AG09309 (cell line): ENCODE data around the gene CYFIP2.

Source experiments
- DNase-seq: peaks from one replicate; pipeline ENCODE4 v3.0.0-alpha.2; 2010; ENCODE audit warnings: low read depth
- H3K4me3 ChIP-seq: 2 replicates; pipeline ENCODE4 v1.5.1; 2011; ENCODE audit warnings: mild to moderate bottlenecking, low read depth, low read length, moderate library complexity; ENCODE audit not compliant: control insufficient read depth
- TF ChIP-seq, protein P1 (sequence below): IDR thresholded peaks from 2 replicates; pipeline ENCODE4 v1.5.1; 2011; ENCODE audit warnings: mild to moderate bottlenecking, low read depth, low read length, inconsistent platforms; ENCODE audit not compliant: insufficient read depth, control insufficient read depth; ENCODE audit errors: missing control alignments

The CYFIP2 gene

DNA sequence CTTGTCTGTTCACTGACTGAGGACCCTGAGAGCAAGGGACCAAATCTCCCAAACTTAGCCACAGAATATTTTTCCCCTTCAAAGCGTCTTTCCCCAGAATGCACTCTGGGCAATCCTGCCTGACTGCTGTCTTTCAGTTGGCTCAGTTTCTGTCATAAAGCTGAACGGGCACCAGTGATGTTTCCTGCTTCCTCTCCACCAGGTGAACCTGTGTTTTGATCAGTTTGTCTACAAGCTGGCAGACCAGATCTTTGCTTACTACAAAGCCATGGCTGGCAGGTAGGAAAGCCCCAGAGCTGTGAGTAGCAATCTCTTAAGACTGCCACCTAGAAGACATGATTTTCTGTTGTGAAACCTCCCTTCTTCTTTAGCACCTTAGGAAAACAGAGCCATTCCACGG is 61.8 kb downstream of the CYFIP2 start:
- no peak overlapping the region for H3K4me3 ChIP-seq
- DNase-seq: no peak
- TF ChIP-seq, protein P1, sequence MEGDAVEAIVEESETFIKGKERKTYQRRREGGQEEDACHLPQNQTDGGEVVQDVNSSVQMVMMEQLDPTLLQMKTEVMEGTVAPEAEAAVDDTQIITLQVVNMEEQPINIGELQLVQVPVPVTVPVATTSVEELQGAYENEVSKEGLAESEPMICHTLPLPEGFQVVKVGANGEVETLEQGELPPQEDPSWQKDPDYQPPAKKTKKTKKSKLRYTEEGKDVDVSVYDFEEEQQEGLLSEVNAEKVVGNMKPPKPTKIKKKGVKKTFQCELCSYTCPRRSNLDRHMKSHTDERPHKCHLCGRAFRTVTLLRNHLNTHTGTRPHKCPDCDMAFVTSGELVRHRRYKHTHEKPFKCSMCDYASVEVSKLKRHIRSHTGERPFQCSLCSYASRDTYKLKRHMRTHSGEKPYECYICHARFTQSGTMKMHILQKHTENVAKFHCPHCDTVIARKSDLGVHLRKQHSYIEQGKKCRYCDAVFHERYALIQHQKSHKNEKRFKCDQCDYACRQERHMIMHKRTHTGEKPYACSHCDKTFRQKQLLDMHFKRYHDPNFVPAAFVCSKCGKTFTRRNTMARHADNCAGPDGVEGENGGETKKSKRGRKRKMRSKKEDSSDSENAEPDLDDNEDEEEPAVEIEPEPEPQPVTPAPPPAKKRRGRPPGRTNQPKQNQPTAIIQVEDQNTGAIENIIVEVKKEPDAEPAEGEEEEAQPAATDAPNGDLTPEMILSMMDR: no peak

DNA sequence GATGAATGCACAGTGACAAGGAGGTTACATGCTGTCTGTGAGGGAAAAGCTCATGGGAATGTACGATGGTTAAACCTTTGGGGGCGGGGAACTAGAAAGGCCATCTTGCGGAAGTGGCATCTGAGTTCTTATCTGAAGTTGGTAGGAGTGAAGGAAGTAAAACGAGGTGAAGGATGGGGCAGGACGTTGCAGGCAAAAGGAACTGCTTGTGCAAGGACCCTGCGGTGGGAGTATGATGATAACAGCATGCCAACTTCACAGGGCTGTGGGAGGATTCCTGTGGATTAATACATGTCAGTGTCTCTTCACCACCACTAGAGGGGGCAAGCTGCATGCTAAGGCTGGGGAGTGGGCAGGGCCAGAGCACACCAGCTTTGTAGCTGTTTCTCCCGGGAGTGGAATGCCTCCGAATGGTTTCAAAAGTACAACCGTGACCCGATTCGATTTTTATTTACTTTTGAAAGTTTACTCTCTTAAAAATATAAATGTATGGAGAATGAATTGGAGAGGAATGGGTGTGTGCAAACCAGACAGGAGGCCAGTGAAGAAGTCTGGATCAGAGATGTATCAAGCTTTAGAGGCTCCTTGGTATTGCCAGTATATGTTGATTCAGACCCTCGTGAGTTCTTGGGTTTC is 62.5 kb downstream of the CYFIP2 start:
- peak; percentile 44 for DNase-seq
- TF ChIP-seq, protein P1: peak; percentile 94
- no peak overlapping the region; the same call in 1 of the 2 replicates for H3K4me3 ChIP-seq

DNA sequence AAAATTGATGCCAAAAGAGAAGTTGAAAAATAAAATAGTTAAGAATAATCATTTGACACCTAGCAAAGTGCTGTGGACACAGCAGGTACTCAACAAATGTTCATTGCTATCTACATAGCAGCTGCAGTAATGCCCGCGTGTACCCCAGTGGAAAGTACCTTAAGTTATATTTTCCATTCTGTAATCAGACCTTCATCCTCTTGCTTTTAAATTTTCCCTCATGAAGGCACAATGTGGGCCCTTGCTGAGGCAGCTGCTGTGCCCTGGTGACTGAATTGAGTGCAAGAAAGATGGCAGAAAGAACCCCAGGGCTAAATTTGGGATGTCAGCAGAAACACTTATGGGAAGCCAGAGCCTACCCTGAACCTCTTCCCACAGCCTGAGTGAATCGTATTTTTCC is 65.9 kb downstream of the CYFIP2 start:
- H3K4me3 ChIP-seq: no peak overlapping the region
- DNase-seq: no peak
- TF ChIP-seq, protein P1: no peak

DNA sequence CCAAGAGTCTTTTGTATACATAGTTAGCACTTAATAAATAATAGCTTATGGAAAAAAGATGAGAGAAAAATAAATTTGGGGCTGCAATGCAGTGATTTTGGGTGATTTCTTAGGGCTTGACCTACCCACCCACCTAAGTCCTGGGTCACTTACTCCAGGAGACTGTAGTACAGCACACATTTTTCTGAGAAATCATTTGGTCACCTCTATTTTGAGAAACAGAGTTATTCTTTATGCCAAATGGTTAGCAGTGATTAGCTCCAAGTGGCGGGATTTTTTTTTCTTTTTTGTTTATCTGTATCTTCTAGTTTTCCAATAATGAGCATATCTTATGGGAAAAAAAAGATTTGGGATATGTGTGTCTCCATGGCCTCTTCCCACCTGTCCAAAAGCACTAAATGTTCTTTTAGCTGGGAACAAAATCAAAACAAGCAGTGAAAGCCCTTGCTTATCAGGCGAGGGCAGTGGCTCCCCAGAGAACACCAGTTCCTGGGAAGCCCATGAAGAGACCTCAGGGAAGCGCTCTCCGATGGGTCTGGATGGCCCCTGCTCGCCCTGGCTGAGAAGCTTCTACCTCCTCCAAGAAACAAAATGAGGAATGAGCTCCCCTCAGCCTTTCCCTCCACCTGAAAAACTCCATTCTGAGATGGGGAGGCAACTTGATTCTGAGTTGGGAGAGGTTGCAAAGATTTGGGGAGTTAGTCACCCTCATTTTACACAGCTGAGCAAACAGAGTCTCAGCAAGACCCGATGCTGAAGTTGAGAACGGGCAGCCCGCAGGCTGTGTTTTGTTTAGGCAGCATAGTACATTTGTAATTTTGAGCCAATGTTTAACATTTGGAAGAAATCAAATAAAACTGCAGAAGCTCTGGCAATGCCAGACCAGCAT is 69.9 kb downstream of the CYFIP2 start:
- H3K4me3 ChIP-seq: no peak overlapping the region
- TF ChIP-seq, protein P1: no peak
- DNase-seq: peak; percentile 40

DNA sequence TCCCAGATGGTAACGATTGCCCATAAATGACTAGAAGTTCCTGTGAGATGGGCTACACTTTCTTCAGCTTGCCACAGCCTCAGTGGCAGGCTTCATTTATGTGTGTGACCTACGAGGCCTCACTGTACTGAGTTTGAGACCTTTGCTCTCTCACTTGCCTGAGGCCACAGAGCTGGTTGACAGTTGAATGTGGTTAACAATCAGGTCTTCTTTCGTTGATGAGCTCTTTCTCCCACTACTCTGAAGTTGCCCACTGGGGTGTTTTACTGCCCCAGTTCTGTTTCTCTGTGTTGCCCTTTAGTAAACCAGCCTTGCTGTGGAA is 70.5 kb downstream of the CYFIP2 start:
- no peak overlapping the region for H3K4me3 ChIP-seq
- TF ChIP-seq, protein P1: no peak
- DNase-seq: no peak

DNA sequence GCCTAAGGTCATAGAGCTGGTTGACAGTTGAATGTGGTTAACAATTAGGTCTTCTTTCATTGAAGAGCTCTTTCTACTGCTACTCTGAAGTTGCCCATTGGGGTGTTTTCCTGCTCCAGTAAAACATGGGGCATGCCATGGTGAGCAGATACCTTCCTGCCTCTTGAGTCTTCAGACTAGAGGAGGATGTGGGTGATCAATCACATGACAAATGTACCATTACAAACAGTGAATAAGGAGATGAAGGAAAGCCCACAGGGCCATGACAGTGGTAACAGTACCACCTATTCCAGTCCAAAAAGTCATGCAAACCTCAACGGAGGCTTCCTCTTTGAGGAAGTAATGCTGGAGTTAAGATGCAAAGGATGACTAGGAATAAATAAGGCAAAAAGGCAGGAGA is 73.5 kb downstream of the CYFIP2 start:
- no peak for DNase-seq
- no peak overlapping the region for H3K4me3 ChIP-seq
- TF ChIP-seq, protein P1: no peak
